LoVo (cell line): ENCODE results near the gene CWC22.
"Not testable (repeated sequence)": the region's sequence is repeated elsewhere in the genome, so short reads cannot be mapped to it uniquely, and the experiment has no call there.

ENCODE experiments used
- DNase-seq: peaks from one replicate; pipeline ENCODE4 v3.0.0-alpha.2; 2016; ENCODE audit warnings: low spot score

CWC22 gene

DNA sequence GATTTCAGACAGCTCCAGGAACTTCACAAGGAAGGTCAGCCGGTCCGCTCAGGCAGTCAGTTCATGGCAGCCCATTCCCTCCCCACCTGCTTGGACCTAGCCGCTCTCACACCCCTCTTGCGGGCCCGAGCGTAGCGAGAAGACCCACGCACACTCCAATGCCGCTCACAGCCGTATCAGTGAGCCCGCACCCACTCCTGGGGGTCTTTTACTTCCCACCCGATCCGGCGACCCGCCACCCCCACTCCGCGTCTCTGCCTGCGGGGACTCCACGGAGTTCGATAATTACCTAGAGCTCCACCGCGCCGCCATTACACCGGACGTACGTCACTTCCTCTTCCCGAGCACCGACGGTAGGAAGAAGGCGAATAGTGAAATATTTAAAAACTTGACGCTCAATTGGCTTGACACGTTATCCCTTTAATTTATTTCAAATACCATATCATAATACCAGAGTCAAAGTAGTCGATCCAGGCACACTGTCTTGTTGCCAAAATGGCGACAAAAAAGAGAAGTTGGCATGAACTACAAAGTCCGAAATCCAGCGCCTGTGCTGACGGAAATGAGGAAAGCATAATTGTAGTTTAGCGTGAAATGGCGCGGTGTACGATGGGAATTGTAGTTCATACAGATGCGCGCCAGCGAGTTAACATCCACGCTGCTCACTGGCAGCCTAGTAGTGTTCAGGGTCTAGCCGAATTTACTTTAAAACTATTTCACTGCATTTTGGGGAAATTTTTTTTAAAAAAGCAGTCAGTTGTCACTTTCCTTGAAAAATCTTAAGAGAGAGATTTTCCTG is at the start of gene CWC22:
TSS of gene CWC22 (minus strand) at position 517 of the 799 bp plus-strand sequence. CDS start 13,956 bp downstream, outside the sequence.
- peak; percentile 91 for DNase-seq

DNA sequence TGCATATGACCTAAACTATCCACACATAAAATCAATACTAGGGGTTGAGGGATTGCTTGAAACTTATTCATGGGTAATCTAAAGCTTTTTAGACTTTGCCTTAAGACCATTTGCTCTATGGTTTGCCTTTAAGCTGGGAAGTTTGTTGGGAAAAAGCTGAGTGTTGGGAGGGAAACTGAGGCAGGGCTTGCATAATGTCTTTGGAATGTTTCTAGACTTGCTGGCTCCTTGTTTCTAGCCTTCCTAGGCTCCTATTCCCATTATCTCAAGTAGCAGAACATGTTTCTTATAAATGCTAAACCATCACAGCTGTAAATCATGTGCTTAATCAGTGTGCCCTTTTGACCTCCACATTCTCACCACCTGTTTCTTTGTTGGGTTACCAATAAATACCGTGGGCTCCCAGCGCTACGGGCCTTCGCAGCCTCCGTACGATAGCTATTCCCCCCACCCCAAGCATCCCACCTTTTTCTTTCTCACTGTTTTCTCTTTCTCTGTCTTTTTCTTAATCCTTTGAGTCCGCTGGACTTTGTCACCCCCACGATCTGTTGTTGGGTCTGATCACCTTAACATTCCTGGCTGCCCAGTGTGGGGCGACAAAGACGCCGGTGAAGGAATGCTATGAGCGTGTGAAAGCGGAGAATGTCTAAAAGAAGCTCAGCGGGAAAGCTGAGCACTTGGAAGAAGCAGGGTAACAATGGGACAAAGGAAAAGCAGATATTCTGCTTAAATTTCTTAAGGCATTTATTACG is 49.4 kb upstream of the CWC22 start:
- no peak for DNase-seq

DNA sequence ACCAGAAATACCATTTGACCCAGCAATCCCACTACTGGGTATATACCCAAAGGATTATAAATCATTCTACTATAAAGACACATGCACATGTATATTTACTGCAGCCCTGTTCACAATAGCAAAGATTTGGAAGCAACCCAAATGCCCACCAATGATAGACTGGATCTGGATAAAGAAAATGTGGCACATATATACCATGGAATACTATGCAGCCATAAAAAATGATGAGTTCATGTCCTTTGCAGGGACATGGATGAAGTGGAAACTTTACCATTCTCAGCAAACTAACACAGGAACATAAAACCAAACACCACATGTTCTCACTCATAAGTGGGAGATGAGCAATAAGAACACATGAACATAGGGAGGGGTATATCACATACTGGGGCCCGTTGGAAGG is 47.5 kb upstream of the CWC22 start:
- not testable (repeated sequence) for DNase-seq

DNA sequence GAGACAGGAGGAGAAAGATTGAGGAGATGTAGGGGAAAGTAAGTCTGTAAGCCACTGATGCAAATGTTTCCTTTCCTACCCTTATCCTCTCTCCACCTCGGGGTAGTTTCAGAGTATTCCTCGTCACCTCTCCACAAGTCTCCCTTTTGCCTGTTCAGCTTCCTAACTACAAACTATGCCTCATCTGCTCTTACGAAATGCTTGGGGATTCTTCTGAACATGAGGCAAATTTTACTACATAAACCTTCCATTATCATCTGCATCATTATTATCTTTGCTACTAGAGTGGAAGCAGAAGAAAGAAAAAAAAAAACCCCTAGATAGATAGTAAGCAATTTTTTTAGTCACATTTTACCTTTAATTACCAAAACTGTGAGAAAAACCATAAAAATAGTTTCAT is 43.1 kb upstream of the CWC22 start:
- DNase-seq, result no peak

DNA sequence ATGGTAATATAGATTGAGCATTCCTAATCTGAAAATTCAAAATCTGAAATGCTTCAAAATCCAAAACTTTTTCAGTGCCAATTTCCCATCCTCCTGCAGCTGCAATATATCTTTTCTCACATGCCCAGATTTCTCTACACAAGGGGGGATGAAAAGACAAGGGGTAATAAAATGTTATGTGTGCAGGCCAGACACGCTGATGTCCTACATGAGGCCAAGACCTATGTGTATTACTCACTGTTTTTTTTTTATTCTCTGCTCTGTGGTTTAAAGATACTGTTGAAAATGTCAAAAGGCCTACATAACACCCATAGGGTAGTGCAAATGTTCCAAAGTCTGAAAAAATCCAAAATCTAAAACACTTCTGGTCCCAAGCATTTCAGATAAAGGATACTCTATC is 41.2 kb upstream of the CWC22 start:
- DNase-seq, result no peak

DNA sequence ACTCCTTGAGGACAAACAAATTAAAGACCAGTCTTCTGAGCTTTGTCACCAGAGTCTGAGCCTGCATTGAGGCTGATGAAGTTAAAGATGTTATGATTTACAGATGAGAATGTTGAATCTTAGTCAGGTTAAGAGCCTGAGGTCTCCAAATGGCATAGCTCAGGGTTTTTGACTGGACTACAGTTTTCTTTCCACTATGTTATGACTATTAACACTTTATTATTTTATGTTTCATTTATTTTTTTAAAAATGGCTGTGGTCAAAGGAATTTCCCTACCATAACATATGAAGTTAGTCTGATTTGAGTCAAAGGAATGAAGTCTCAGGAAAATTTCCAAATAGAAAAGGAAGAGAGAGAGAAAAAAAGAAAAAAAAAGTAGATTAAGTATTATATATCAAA is 39.7 kb upstream of the CWC22 start:
- no peak for DNase-seq

DNA sequence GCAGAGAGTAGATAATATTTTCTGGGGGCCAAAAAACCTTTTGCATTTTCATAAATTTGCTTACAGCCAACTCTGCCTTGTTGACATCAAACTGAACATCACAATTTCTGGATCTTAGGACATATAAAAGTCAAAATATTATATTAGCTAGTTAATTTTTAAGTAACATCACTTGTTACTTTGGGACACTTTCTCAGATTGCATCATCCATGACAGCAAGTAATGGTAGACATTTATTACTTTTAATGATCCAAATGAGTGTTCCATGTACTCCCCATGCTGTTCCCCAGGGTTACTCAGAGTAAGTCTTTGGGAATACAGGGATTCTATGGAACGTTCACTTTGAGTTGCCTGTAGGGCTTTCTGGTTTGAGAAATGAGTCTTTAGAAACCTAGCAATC is 39.1 kb upstream of the CWC22 start:
- no peak for DNase-seq

DNA sequence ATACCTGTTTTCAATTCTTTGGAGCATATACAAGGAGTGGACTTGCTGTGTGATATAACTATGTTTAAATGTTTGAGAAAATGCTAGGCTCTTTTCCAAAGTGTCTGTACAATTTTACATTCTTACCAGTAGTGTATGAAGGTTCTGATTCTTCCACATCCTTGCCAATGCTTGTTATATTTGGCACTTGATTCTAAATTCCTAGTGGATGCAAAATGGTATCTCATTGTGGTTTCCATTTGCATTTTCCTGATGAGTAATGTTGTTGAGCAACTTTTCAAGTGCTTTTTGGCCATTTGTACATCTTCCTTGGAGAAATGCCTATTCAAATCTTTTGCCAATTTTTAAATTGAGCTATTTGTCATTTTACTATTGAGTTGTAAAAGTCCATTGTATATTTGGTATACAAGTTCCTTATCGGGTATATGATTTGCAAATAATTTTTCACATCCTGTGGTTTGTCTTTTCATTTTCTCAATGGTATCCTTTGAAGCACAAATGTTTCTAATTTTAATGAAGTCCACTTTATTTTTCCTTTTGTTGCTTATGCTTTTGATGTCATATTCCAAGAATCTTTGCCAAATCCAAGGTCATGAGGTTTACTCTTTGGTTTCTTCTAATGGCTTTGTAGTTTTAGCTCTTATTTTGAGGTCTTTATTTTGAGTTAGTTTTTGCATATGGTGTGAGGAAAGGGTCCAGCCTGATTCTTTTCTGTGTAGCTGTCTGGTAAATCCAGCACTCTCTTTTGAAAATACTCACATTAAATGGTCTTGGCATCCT is 33.2 kb upstream of the CWC22 start:
- no peak for DNase-seq

DNA sequence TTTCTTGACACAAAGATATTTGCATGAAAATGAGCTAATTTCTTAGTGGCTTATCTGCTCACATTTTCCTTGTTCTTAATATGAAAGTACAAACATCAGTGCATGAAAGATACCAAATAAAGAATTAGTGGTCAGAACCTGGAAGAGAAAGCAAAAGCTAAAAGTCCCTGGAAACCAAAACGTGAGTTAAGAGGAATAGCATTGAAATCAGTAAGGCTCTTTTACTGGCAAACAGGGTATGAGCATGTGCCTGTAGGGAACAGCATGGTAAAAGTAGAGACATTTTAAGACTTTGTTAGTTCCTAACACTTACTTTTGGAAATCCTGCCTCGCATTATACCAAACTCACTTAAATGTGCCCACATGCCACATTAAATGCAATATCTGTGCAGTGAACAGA is 31.9 kb upstream of the CWC22 start:
- no peak for DNase-seq

DNA sequence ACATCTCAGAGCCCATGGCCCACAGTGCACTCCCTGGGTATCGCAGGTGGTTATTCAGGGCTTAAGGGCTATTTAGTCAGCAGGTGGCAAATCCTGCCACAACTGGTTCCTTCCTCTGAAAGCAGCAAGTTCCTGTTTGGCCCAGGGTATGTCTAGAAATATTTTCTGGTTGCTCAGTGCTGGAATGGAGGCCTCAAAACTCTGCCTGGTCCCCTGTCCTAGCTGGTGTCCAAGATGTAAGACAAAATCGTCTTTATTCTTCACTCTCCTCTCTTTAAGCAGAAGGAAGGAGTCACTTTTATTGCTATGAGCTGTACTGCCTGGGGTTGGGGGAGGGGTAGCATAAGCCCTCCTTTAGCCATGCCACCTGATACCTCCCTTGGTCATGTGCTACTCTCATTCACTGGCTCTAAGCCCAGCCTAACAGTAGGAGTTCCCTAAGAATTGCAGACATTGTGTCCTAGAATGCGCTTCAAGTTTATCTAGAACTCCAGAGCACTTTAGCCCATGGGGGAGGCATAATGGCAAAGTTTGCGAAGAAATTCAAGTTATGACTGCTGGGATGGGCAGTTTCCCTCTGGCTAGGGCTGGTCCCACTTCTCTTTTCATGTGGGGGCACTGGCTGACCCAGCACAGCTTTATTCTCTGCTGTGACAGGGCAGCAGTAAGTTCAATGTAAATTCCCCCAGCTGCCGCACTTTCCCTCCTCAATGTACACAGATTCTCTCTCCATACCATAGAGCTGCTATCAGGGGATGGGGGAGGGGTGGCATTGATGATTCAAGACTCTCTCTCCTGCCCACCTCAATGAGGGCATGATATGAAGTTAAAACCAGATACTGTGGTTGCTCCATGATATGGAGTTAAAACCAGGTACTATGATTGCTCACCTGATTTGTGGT is 27.1 kb upstream of the CWC22 start:
- peak; percentile 22 for DNase-seq

DNA sequence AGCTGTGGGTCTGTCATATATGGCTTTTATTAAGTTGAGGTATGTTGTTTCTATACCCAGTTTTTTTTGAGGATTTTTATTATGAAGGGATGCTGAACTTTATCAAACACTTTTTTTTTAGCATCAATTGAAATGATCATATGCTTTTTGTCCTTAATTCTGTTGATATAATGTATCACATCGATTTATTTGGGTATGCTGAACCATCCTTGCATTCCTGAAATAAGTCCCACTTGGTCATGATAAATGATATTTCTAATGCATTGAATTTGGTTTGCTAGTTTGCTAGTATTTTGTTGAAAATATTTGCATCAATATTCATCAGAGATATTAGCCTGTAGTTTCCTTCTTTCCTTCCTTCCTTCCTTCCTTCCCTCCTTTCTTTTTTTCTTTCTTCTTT is 22.5 kb upstream of the CWC22 start:
- DNase-seq, result no peak

DNA sequence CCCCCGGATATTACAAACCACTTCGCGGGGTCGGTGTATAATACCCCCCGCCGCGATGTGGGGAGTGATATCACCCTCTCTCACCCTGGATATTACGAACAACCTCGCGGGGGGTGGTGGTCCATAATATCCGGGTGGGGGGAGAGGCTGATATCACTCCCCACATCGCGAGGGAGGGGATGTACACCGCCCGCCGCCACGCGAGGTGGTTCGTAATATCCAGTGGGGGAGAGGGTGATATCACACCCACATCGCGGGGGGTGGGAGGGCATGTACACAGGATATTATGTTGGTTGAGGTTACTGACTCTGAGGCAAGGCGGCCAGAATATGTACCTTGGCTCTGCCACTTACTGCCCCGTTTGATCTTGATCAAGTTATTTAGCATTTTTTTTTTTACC is 14.8 kb upstream of the CWC22 start:
- DNase-seq, result no peak

DNA sequence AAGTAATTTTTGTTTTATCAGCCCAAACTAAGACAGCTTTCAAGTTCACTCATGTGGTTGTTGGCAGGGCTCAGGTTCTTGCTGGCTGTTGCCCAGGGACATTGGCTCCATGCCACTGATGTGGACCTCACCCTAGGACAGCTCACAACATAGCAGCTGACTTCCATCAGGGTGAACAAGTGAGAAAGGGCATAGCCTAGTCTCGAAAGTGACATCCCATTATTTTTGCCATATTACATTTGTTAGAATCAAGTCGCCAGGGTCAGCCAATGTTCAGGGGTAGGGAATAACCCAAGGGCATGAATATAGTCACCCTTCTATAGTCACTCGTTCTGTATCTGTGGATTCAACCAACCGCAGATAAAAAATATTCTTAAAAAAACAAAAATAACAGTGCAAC is 10.7 kb upstream of the CWC22 start:
- DNase-seq, result no peak

DNA sequence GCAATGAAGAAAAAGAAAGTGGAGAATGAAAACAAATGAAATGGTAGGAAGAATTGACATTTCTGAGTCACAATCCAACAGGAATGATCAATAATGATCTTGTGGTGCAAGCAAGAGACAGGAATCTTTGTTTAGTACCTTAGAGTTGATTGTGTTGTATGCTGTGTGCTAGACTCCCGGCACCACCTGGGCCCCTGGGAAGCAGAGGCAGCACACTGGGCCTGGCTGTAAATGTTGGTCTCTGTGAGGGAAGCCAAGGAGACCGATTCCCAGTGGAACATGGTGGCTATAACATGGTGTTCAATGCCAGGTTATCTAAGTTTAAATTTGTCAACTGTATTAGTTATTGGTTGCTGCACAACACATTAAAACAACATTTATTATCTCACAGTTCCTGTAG is 9.8 kb upstream of the CWC22 start:
- no peak for DNase-seq

DNA sequence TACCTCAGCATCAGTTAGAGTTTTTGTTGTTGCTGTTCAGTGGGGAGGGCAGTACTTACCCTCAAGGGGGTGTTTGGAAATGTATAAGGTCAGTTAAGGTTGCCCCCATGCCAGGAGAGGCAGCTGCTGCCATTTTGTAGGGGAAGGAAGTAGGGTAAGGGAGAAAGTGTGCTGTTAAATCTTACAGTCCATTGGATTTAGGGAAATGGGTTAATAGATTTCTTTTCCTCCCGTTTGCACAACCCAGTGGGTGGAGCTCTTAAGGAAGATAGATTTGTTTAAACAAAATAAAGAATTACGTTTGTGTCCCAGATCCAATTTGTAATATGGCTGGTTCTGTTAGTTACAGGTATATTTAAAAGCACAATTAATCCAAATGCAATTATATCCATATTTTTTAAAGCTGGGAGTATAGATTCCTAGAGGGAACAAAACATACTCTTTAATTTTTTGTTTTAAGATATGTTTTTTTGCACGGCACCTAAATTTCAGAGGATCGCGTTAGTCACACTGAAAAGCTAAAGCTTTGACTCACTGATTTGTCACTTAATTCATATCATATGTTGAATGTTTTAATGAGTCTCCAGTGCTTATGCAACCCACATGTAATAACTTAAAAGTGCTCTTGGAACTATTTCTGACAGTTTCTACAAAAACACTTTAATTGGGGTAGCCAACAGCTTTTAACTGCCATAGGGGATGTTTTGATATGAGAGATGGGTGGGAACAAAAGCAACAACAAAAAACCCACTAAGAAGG is 9.0 kb upstream of the CWC22 start:
- no peak for DNase-seq

DNA sequence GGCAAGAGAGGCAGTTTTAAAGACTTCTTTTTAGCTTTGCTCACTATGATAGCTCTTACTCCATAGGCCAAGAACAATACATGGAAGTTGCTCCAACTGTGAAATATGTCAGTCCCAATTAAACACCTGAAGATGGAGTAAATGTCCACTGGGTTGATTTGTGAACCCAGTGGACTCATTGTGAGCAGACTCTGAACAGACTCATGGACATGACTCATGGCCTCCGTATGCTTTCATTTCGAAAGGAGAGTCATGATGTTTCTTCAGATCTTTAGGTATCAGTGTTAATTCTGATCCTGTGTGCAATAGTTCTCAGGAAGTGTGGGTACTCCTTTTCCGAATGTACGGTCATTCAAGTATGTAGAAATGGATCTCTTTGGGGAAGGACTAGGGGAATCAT is 5.4 kb upstream of the CWC22 start:
- no peak for DNase-seq

DNA sequence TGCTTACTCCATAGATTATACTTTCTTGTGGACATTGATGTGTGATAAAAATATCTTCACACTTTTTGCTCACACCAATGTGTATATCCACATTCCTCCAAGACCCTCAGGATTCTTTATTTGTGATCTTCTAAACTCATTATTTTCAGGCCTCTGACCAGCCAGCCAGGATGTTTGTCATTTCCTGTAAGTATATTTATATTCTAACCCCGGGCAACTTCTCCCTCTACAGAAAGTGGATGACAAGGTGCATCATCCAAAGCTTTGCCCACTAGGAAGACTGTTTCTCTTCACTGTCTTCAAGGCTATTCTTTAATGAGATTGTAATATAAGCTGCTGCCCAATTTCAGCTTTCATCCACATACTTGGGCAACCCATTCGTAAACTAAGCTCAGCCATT is 3.6 kb upstream of the CWC22 start:
- no peak for DNase-seq

DNA sequence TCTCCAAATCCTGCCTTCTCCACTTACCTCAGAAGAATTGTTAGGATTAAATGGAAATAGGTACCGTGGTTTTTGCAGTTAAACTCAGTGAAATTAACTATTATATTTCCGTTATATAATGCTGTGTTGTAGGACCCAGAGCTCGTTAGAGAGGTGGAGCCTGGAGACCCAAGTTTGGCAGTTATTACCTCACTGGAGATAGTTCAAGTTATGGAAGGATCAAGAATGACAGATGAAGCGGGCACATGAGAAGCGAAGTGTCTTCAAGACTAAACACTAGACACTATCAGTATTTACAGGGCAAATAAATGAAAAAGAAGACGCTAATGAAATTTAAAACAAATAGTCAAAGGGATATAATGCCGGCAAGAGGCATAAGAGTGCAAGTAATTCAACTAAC is 866 bp downstream of the CWC22 start:
- DNase-seq, result no peak

DNA sequence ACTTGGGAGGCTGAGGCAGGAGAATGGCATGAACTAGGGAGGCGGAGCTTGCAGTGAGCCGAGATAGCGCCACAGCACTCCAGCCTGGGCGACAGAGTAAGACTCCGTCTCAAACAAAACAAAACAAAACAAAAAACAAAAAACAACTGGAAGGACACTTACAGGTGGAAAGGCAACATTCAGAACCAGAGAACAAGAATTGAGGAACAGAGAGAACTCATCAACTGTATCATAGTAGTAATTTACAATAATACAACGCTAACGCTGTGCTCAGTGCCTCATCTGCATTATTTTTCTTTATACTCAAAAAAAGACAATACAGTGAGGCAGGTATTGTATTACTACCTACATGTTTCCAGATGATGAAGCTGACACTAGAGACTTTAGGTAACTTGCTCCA is 1.6 kb downstream of the CWC22 start:
- DNase-seq, result not testable (repeated sequence)

DNA sequence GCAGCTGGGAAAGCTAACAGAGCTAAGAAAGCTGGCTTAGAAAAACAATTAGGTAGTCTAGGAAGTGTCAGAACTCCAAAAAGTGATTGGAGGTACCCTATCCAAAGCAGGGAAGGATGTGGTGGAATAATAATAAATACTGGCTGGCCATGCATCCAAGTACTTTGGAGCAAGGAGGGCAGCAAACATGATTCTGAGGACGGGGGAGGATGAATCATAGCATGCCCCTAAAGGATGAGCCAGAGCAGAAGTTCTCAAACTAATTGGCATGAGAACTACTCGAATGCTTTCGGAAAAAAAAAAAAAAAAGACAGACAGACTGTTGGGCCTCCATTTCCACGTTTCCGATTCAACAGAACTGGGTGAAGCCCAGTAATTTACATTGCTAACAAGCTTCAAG is 2.4 kb downstream of the CWC22 start:
- no peak for DNase-seq

DNA sequence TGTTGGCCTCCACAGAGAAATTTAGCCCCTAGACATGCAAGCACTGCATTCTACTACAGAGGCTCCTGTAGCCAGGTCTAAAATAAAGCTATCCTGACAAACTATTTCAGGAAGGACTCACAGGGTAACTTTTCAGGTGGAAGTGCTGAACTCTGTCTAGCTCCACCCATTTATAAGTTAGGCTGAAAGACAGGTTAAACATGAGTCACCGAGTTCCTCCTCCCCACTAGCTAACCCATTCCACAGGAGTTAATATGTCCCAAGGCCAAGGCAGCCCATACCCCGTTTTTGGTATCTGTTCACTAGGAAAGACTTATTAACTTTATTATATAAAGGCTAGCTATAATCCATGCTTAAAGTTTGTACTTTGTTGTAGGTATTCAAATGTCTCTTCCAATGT is 3.5 kb downstream of the CWC22 start:
- DNase-seq, result peak; percentile 10
